PC-3 (cell line): ENCODE measurements around the gene PCDH9.

ENCODE experiments used
- EZH2phosphoT487 ChIP-seq: fragments of 300-600 bp; sonication (generic); IDR thresholded peaks from 2 replicates; pipeline ENCODE4 v1.6.1; 2018; ENCODE audit warnings: mild to moderate bottlenecking, antibody characterized with exemption, low read length, borderline replicate concordance
- TF ChIP-seq, protein P1 (sequence below): fragments of 300-600 bp; sonication (generic); conservative IDR thresholded peaks from 2 replicates; pipeline ENCODE4 v1.5.1; 2017; ENCODE audit warnings: antibody characterized with exemption, low read depth, mild to moderate bottlenecking, low read length

DNA sequence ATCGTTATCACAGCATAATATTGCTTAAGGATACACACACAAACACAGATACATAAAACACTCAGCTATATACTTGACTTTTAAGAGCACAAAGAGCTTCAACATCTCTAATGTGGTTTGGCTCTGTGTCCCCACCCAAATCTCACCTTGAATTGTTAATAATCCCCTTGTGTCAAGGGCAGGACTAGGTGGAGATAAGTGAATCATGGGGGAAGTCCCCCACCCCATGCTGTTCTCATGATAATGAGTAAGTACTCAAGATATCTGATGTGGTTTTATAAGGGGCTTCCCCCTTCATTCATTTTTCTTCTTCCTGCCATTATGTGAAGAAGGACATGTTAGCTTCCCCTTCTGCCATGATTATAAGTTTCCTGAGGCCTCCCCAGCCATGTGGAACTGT, 481.4 kb downstream of the PCDH9 start:
- TF ChIP-seq, protein P1, sequence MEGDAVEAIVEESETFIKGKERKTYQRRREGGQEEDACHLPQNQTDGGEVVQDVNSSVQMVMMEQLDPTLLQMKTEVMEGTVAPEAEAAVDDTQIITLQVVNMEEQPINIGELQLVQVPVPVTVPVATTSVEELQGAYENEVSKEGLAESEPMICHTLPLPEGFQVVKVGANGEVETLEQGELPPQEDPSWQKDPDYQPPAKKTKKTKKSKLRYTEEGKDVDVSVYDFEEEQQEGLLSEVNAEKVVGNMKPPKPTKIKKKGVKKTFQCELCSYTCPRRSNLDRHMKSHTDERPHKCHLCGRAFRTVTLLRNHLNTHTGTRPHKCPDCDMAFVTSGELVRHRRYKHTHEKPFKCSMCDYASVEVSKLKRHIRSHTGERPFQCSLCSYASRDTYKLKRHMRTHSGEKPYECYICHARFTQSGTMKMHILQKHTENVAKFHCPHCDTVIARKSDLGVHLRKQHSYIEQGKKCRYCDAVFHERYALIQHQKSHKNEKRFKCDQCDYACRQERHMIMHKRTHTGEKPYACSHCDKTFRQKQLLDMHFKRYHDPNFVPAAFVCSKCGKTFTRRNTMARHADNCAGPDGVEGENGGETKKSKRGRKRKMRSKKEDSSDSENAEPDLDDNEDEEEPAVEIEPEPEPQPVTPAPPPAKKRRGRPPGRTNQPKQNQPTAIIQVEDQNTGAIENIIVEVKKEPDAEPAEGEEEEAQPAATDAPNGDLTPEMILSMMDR = no peak
- TF ChIP-seq EZH2phosphoT487 = no peak
